K562 (cell line): ENCODE measurements around the gene SNX10. TPM values are rescaled to one million over a fixed set of nuclear protein-coding genes. Genes with fewer than 3 reads are reported as not detected.

ENCODE experiments used
- ATAC-seq: fragments of 200-7000 bp; cut with Tn5 transposase; 3 replicates; pipeline ENCODE4 v1.9.1; 2020; ENCODE audit warnings: moderate library complexity
- BruUV-seq: library from RNA; stranded (reverse); fragments of 400-500 nt; replicated peaks from 2 replicates; lab custom pipeline; 2021; lab: Mats Ljungman, UMichigan
- CTCF ChIA-PET: fragments of 300-600 bp; formaldehyde crosslinking; extraction: SDS; loops from one replicate; lab custom pipeline; 2021; ENCODE audit warnings: low intra/inter-chr PET ratio; lab: Yijun Ruan, JAX
- POLR2A ChIA-PET: fragments of 300-600, 350-650 bp; sonication (Branson Sonifier 250); formaldehyde crosslinking; extraction: SDS; loops from one replicate; lab custom pipeline; 2021; ENCODE audit warnings: antibody characterized with exemption, inconsistent platforms; lab: Yijun Ruan, JAX
- DNase-seq, 4 experiments: peaks; one replicate each; pipeline versions ENCODE4 v3.0.0 to v3.0.0-alpha.2; 2011 to 2018; ENCODE audit warnings: low spot score in 3 of 4, mixed read lengths in 3 of 4; ENCODE audit errors: extremely low read depth in 1 of 4
- FAIRE-seq: peaks from 2 replicates; lab custom pipeline; 2011; peaks lifted over from hg19 to GRCh38; lab: Jason Lieb, UNC
- H2AFZ ChIP-seq: 2 replicates; pipeline ENCODE4 v1.6.0; 2011; ENCODE audit warnings: low read depth, low read length, control low read depth, inconsistent platforms
- H3K27ac ChIP-seq: fragments of 200-600 bp; 3 replicates; pipeline ENCODE4 v1.8.0; 2011; ENCODE audit warnings: low read depth, mild to moderate bottlenecking, control low read depth, inconsistent platforms, low read length, moderate library complexity, mixed read lengths; ENCODE audit errors: extremely low read depth
- H3K27me3 ChIP-seq, 2 experiments: fragments of 300-600 bp in 1 of 2; 2 replicates in 1 of 2; 3 replicates in 1 of 2; pipeline versions ENCODE4 v1.6.0 to v1.8.0; 2011; ENCODE audit warnings: inconsistent platforms in 2 of 2, low read length in 2 of 2, mild to moderate bottlenecking in 1 of 2, mixed read lengths in 1 of 2, moderate library complexity in 1 of 2; ENCODE audit not compliant: control insufficient read depth in 2 of 2, insufficient read depth in 2 of 2
- H3K36me3 ChIP-seq: fragments of 300-600 bp; 3 replicates; pipeline ENCODE4 v1.8.0; 2011; ENCODE audit warnings: mild to moderate bottlenecking, low read length, inconsistent platforms; ENCODE audit not compliant: control insufficient read depth, insufficient read depth
- H3K4me1 ChIP-seq, 2 experiments: fragments of 200-600 bp in 1 of 2; replicated peaks in 1 of 2; 2 replicates in 1 of 2; 3 replicates in 1 of 2; pipeline versions ENCODE4 v1.5.1 to v1.8.0; 2011; ENCODE audit warnings: inconsistent platforms in 2 of 2, low read length in 2 of 2, mild to moderate bottlenecking in 1 of 2, mixed read lengths in 1 of 2, moderate library complexity in 1 of 2; ENCODE audit not compliant: control insufficient read depth in 2 of 2, insufficient read depth in 2 of 2
- H3K4me2 ChIP-seq: 2 replicates; pipeline ENCODE4 v1.6.1; 2011; ENCODE audit warnings: low read length, control low read depth, inconsistent platforms, mixed read lengths; ENCODE audit not compliant: insufficient read depth
- H3K4me3 ChIP-seq: fragments of 200-600 bp; sonication (generic), shearing (Covaris generic); 2 replicates; pipeline ENCODE4 v1.5.1; 2016; ENCODE audit warnings: control low read depth, inconsistent platforms
- H3K79me2 ChIP-seq: fragments of 200-600 bp; 3 replicates; pipeline ENCODE4 v1.8.0; 2011; ENCODE audit warnings: low read length, inconsistent platforms; ENCODE audit not compliant: control insufficient read depth, insufficient read depth
- H3K9ac ChIP-seq, 2 experiments: 2 replicates each; pipeline versions ENCODE4 v1.6.0 to v1.6.1; 2011; ENCODE audit warnings: low read depth in 2 of 2, low read length in 2 of 2, control low read depth in 1 of 2, inconsistent platforms in 1 of 2, mild to moderate bottlenecking in 1 of 2, mixed read lengths in 1 of 2; ENCODE audit not compliant: insufficient read depth in 1 of 2
- H3K9me1 ChIP-seq: one replicate; pipeline ENCODE4 v1.6.0; 2011; ENCODE audit warnings: inconsistent platforms, mild to moderate bottlenecking, low read length, moderate library complexity; ENCODE audit not compliant: control insufficient read depth, insufficient read depth
- H3K9me3 ChIP-seq: replicated peaks from 2 replicates; pipeline ENCODE4 v1.5.1; 2011; ENCODE audit warnings: low read depth, low read length, inconsistent platforms; ENCODE audit not compliant: control insufficient read depth, insufficient read depth
- H4K20me1 ChIP-seq: replicated peaks from 2 replicates; pipeline ENCODE4 v1.6.1; 2011; ENCODE audit warnings: low read length, inconsistent platforms, mixed read lengths; ENCODE audit not compliant: control insufficient read depth, insufficient read depth
- L3MBTL2 ChIP-seq: fragments of 450-650 bp; IDR thresholded peaks from 2 replicates; pipeline ENCODE4 v1.6.1; 2016; ENCODE audit warnings: mild to moderate bottlenecking, moderate library complexity
- MNT ChIP-seq, 2 experiments: fragments of 450-650 bp; conservative IDR thresholded peaks; 2 replicates each; pipeline ENCODE4 v1.6.1; 2017; ENCODE audit warnings: mild to moderate bottlenecking in 2 of 2, moderate library complexity in 2 of 2
- NR0B1 ChIP-seq: fragments of 450-650 bp; IDR thresholded peaks from one replicate; pipeline ENCODE4 v1.6.1; 2018; ENCODE audit warnings: mild to moderate bottlenecking, moderate library complexity; ENCODE audit not compliant: partially characterized antibody
- RBM14 ChIP-seq: fragments of 200-400 bp; formaldehyde crosslinking; IDR thresholded peaks from 2 replicates; pipeline ENCODE4 v1.6.1; 2018; ENCODE audit warnings: low read depth, mild to moderate bottlenecking, low read length, moderate library complexity, borderline replicate concordance; ENCODE audit not compliant: insufficient read depth
- TRIM25 ChIP-seq: fragments of 450-650 bp; IDR thresholded peaks from 2 replicates; pipeline ENCODE4 v1.7.0; 2016; ENCODE audit warnings: borderline replicate concordance
- WHSC1 ChIP-seq: IDR thresholded peaks from one replicate; pipeline ENCODE4 v1.6.1; 2012; ENCODE audit warnings: low read length, control low read depth, inconsistent platforms
- WGBS: fragments of 100-300 bp; shearing (Covaris generic); methylation state at CpG from one replicate; pipeline ENCODE4 v1.1.6; 2016; ENCODE audit warnings: low coverage, mixed read lengths; ENCODE audit not compliant: insufficient coverage; ENCODE audit errors: missing lambda C conversion rate; 5-methylcytosine and 5-hydroxymethylcytosine counted together
- in situ Hi-C: fragments of 300-500 bp; cut with MboI; formaldehyde crosslinking; loops from 4 replicates; pipeline ENCODE4 v1.15.0; 2018; ENCODE audit warnings: inconsistent platforms, mixed read lengths
- intact Hi-C: fragments of 100-400 bp; cut with micrococcal nuclease; formaldehyde crosslinking; loops from 2 replicates; pipeline ENCODE4 v1.14.2; 2022
- polyA plus RNA-seq, 8 experiments: library from polyadenylated mRNA; depleted of rRNA in 4 of 8; stranded (reverse) in 5 of 8; unstranded in 3 of 8; fragments of >200 nt; fragmentation: Nextera tagmentation in 2 of 8; fragmentation: Illumina TruSeq in 1 of 8; extraction: Ambion mirVana in 2 of 8; extraction: Trizol in 1 of 8; gene quantifications; 2 replicates each; pipeline versions ENCODE4 v1.2.1 to v1.2.3, GENCODE V29; 2011 to 2014; ENCODE audit warnings: inconsistent platforms in 1 of 8, missing spikeins in 1 of 8
- total RNA-seq, 7 experiments: library from RNA; depleted of rRNA in 6 of 7; stranded (reverse); fragments of >200 nt in 6 of 7; fragmentation: Illumina TruSeq in 2 of 7; extraction: Trizol in 2 of 7; gene quantifications; 2 replicates each; pipeline versions ENCODE4 v1.2.1 to v1.2.3, GENCODE V29; 2011 to 2021; ENCODE audit warnings: low replicate concordance in 1 of 7

The SNX10 gene
- total and polyA plus RNA-seq, 9 of the 15 experiments (the other 6 are each of a cell fraction or from before 2014, with no cell fraction given) = 6.9 to 16.5 (median 11.5) TPM

GRCh38 chr7:26397332-26397731 lies 105.7 kb downstream of the SNX10 start (continued):
- TF ChIP-seq TRIM25 = no peak
- no peak for TF ChIP-seq NR0B1
- no peak for TF ChIP-seq RBM14
- no peak for TF ChIP-seq WHSC1

GRCh38 chr7:26397796-26398426 lies 106.2 kb downstream of the SNX10 start:
- WGBS = 20% methylated on average over 34 of the region's 38 CpGs
- H3K9ac ChIP-seq = peak overlapping the region; percentile 55 to 88
- H3K27ac ChIP-seq = peak overlapping the region; percentile 77
- CTCF ChIA-PET = no interaction called here
- H3K27me3 ChIP-seq = peaks cover 5% of the 10 kb centered on the region in 2 experiments; a peak in 1 of 5 replicates
- peak overlapping the region; percentile 54 for H3K4me3 ChIP-seq
- no peaks in the 10 kb centered on the region for H3K79me2 ChIP-seq
- in situ Hi-C loops (loop anchor here (25.0 kb wide), 1 partner anchor 89 kb away; no protein-coding TSS in a partner anchor), intact Hi-C loops (loop anchor here (5.0 kb wide), 1 partner anchor 49 kb away; no protein-coding TSS in a partner anchor)
- H3K9me3 ChIP-seq = no peaks in the 10 kb centered on the region
- TSS peak; percentile 76 for BruUV-seq
- H3K4me1 ChIP-seq = peaks cover 16 to 17% of the 10 kb centered on the region in 2 experiments
- H4K20me1 ChIP-seq = no peaks in the 10 kb centered on the region
- peak overlapping the region; percentile 85 for H3K4me2 ChIP-seq
- H2AFZ ChIP-seq = peak overlapping the region; percentile 98
- H3K36me3 ChIP-seq = no peaks in the 10 kb centered on the region
- FAIRE-seq = peak; percentile 6
- no peaks in the 10 kb centered on the region for H3K9me1 ChIP-seq
- peak; percentile 71 for ATAC-seq
- POLR2A ChIA-PET = interaction anchor here (0.7 to 2.2 kb wide), 8 partner anchors 9 to 477 kb away, joined by 3 to 5 read pairs (median 3); no protein-coding TSS in a partner anchor
- peak; percentile 46 to 53 (median 50) for DNase-seq
- TF ChIP-seq L3MBTL2 (peak; percentile 37), MNT (conservative IDR thresholded peaks at IDR 0.05) (0 out of 4 replicates have a peak, but pooled peaks of 1 of the 2 experiments have one; percentile 9)
